ENCODE results near the gene EGFR. TPM values are rescaled to one million over a fixed set of nuclear protein-coding genes. Genes with fewer than 3 reads are reported as not detected.

EGFR gene
- 87.7 and 88.3 TPM in 2 replicates for total RNA-seq

GRCh38 chr7:55018361-55019190 lies at the start of gene EGFR:
TSS of gene EGFR (plus strand) at chr7:55019017. CDS start at chr7:55019278, 261 bp downstream.

